Measurements from ENCODE around the gene DEF6.

GRCh38 chr6:35320031-35320410 lies 22.4 kb downstream of the DEF6 start:
- no peak for TF ChIP-seq CTCF (IDR thresholded peaks at IDR 0.05)
- no peak for TF ChIP-seq SIN3A (IDR thresholded peaks at IDR 0.05; ENCODE audit: borderline replicate concordance, low read depth, low read length)
- no peak for TF ChIP-seq ZBTB33 (IDR thresholded peaks at IDR 0.05; ENCODE audit: borderline replicate concordance, low read depth)
- TF ChIP-seq YY1 (IDR thresholded peaks at IDR 0.05; ENCODE audit: low read depth), result no peak
- no peak for TF ChIP-seq TAF1 (IDR thresholded peaks at IDR 0.05; ENCODE audit: borderline replicate concordance, low read depth, low read length)
- TF ChIP-seq REST (IDR thresholded peaks at IDR 0.05; ENCODE audit: low read depth, low read length), result no peak
- TF ChIP-seq RAD21 (IDR thresholded peaks at IDR 0.05; ENCODE audit: low read length), result no peak
- TF ChIP-seq POLR2AphosphoS5 (IDR thresholded peaks at IDR 0.05; ENCODE audit: low read depth, low read length), result no peak
- no peak for TF ChIP-seq USF2 (IDR thresholded peaks at IDR 0.05; ENCODE audit: borderline replicate concordance, low read depth, low read length)
- no peak for TF ChIP-seq PBX3 (IDR thresholded peaks at IDR 0.05)
- no peak for TF ChIP-seq EP300 (IDR thresholded peaks at IDR 0.05; ENCODE audit: borderline replicate concordance in 1 of 2, low read depth in 1 of 2, low read length in 1 of 2)
- no peak for TF ChIP-seq EZH2phosphoT487 (IDR thresholded peaks at IDR 0.05; ENCODE audit: borderline replicate concordance, low read depth)
- TF ChIP-seq NFIC (IDR thresholded peaks at IDR 0.05; ENCODE audit: borderline replicate concordance), result no peak
